C4-2B (cell line): ENCODE results near the gene FOXC1.

Experiments
- H3K27ac ChIP-seq: fragments of 450-650 bp; 2 replicates; pipeline ENCODE4 v1.5.1; 2017
- CTCF ChIP-seq: fragments of 450-650 bp; conservative IDR thresholded peaks from 2 replicates; pipeline ENCODE4 v1.5.1; 2017; ENCODE audit warnings: mild to moderate bottlenecking
- ZFX ChIP-seq: fragments of 450-650 bp; IDR thresholded peaks from 2 replicates; pipeline ENCODE4 v1.6.1; 2017

The FOXC1 gene

GRCh38 chr6:1614448-1615150, 4.9 kb downstream of the FOXC1 start:
- H3K27ac ChIP-seq = no peak overlapping the region
- no peak for TF ChIP-seq CTCF
- TF ChIP-seq ZFX = no peak

DNA sequence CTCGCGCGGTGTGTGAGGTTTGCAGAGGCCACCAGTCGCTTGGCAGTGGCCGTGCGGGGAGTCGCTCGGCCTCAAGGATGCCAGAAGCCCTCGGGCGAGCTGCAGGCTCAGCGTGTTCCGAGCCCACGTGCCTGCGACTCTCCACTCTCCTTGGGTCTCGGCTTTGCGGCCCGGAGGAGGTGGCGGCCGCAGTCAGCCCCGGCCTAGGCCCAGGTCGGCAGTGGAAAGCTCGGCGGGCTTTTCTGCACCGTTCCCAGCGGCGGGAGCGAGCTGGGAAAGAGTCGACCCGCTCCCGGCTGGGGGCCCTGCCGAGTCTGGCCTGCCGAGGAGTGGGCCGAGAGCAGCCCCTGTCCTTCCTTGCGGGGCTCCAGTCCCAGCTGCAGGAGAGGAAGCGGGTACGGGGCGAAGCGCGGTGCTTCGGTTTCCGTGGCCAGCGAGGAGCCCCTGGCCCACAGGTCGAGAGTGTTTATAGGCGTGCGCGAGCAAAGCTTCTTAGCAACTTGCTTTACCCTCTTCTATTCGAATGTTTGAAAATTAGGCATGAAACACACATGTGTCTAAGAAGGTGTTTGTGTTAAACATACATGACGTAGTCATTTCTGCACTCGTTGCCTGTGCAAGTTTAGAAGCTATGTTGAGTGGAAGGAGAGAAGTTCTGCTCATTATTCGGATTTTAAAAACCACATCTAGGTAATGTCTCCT, 5.6 kb downstream of the FOXC1 start:
- TF ChIP-seq CTCF (no peak), ZFX (no peak)
- H3K27ac ChIP-seq = no peak overlapping the region

DNA sequence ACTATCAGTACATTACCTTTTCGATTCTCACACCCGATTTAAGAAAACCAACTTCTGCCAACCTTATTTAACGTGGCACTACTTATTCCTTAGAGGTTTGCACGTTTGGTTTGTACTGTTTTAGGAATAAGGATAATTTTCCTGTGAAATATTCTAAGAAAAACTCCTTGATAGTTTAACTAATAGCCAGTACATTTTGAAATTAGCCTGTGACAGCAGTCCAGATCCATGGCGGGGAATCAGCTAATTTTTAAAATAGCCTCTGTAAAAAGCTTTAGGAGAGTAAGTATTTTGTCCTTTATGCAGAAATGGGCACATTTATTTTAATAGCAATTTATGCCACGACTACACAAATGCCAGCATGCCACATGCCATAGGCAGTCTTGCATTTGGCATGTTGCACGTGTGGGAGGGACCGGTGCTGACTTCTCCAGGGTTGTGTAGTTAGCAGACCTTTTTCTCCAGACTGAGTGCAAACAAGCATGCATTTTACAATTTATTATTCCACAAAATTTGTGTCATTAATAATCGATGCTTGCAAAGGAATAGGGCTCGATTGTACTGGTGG, 6.2 kb downstream of the FOXC1 start:
- no peak overlapping the region for H3K27ac ChIP-seq
- TF ChIP-seq CTCF = no peak
- TF ChIP-seq ZFX = no peak

- no peak for TF ChIP-seq ZFX
- TF ChIP-seq CTCF = no peak
These were observed 7.2 kb downstream of the FOXC1 start for GRCh38 chr6:1616701-1617463.

GRCh38 chr6:1617466-1618310, 8.0 kb downstream of the FOXC1 start:
- H3K27ac ChIP-seq = no peak overlapping the region
- TF ChIP-seq ZFX (no peak), CTCF (no peak)

More at GRCh38 chr6:1616701-1617463, 7.2 kb downstream of the FOXC1 start:
- no peak overlapping the region for H3K27ac ChIP-seq

DNA sequence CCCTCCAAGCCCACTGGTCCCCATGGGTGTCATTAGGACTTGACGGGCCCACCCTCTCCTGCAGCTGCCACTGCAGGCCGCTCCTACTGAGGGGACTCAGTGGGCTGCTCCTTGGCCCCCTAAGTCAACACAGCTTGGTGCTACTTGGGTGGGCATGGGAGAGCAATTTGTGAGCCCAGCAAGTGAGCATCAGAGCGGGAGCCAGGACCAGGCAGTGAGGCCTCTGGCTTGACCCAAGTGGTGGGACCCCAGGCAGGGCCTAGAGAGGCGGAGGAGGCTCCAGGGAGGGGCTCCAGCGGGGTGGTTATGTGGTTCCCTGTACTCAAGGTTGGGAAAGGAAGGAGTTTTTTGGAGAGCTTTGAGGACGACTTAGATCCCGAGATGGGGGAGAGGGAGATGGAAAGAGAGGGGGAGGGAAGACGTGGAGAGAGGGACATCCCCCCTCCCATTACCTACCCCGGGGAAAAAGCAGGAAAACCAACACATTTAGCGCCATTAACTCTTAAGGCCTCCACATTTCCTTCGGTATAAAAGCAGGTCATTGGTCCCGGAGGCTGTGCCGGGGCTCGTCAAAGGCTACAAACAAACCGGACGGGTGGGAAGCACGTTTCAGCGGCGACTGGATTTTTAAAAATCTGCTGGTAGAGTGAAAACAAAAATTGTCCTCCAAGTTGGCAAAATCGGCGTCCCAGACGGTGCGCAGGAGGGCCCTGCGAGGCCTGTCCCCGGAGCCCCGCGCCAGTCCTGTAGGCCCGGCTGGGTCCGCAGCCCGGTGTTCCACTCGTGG, 8.8 kb downstream of the FOXC1 start:
- no peak overlapping the region for H3K27ac ChIP-seq
- TF ChIP-seq CTCF (no peak), ZFX (no peak)
